Psoas muscle (tissue), 8 donors: ENCODE results near the gene KCTD5. TPM values are rescaled to one million over a fixed set of nuclear protein-coding genes. Genes with fewer than 3 reads are reported as not detected.
"Not testable (repeated sequence)": the region's sequence is repeated elsewhere in the genome, so short reads cannot be mapped to it uniquely, and the experiment has no call there.

Experiments
- ATAC-seq, 4 donors: fragments of 200-7000 bp; cut with Tn5 transposase; one replicate each; pipeline ENCODE4 v1.9.1; 2020; ENCODE audit warnings: moderate library complexity in 3 of 4, mild to moderate bottlenecking in 2 of 4
- DNase-seq, 2 donors: peaks; one replicate each; pipeline ENCODE4 v3.0.0-alpha.2; 2020
- H3K27ac ChIP-seq: fragments of 200-600 bp; one replicate; pipeline ENCODE4 v1.8.0; 2022
- H3K27me3 ChIP-seq, 3 donors: fragments of 200-600 bp in 1 of 3; one replicate each; pipeline versions ENCODE4 v1.6.1 to v1.8.0; 2013 to 2022; ENCODE audit warnings: low read length in 2 of 3, mild to moderate bottlenecking in 2 of 3, moderate library complexity in 1 of 3; ENCODE audit not compliant: insufficient read depth in 3 of 3
- H3K36me3 ChIP-seq, 2 donors: fragments of 200-600 bp in 1 of 2; one replicate each; pipeline versions ENCODE4 v1.6.1 to v1.8.0; 2013 to 2022; ENCODE audit warnings: low read depth in 1 of 2, mild to moderate bottlenecking in 1 of 2, moderate library complexity in 1 of 2; ENCODE audit not compliant: insufficient read depth in 1 of 2
- H3K4me1 ChIP-seq: fragments of 200-600 bp; one replicate; pipeline ENCODE4 v1.8.0; 2022
- H3K4me3 ChIP-seq: fragments of 200-600 bp; one replicate; pipeline ENCODE4 v1.8.0; 2022; ENCODE audit warnings: mild to moderate bottlenecking
- H3K9me3 ChIP-seq: fragments of 200-600 bp; one replicate; pipeline ENCODE4 v1.8.0; 2022
- CTCF ChIP-seq: fragments of 200-600 bp; IDR thresholded peaks from one replicate; pipeline ENCODE4 v1.8.0; 2022; ENCODE audit warnings: antibody characterized with exemption
- WGBS, 3 donors: extraction: QIAGEN DNeasy Blood & Tissue Kit; methylation state at CpG; one replicate each; pipeline versions ENCODE4 v1.1.6 to v1.1.7; 2013; 5-methylcytosine and 5-hydroxymethylcytosine counted together
- intact Hi-C, 2 donors: fragments of 100-400 bp; cut with DNase I; formaldehyde crosslinking; loops; one replicate each; pipeline versions ENCODE4 v1.11.0 to v1.14.2; 2022
- polyA plus RNA-seq, 3 donors: library from polyadenylated mRNA; stranded (reverse); fragments of 200-250 nt; gene quantifications; one replicate each; pipeline ENCODE4 v1.2.3, GENCODE V29; 2013
- total RNA-seq, 4 donors: library from RNA; stranded (reverse); fragmentation: NEBNext Ultra II Directional in 2 of 4; extraction: Animal tissue kit (Norgen Biotek cat#: 25700) in 2 of 4; gene quantifications; one replicate each; pipeline versions ENCODE4 v1.2.1 to v1.2.4, GENCODE V29; 2021 to 2023
- donor health status: healthy with polysubstance abuse.
- donor health status: DM: no; HTN: no; CAD: no; lungs with moderate emphysema.
- donor health status: Bipolar disorder and iron deficiency.
- donor health status: healthy.
- donor health status: DM: yes; HTN: yes; CAD: no.
- donor health status: DM: no; HTN: no; CAD: no.
- donor health status: DM: no; HTN: no; CAD: no.
- donor health status: DM: yes; HTN: yes; CAD: no.

KCTD5 gene
- total and polyA plus RNA-seq, 7 donors: 9.1 to 65.8 (median 17.2) TPM

- TF ChIP-seq CTCF: no peak
- WGBS, 3 donors: 71 to 85% (median 77%) methylated on average over 16 of the region's 16 CpGs
- ATAC-seq: no peak
- Histone ChIP-seq H3K27ac (no peak overlapping the region), H3K9me3 (no peaks in the 10 kb centered on the region), H3K4me3 (no peak overlapping the region), H3K27me3 (no peaks in the 10 kb centered on the region), H3K4me1 (peaks cover 22% of the 10 kb centered on the region), H3K36me3 (peaks cover 0 to 5% of the 10 kb centered on the region in 2 donors)
- intact Hi-C loops: loop anchor here in 1 of 2 donors (10.0 kb wide), 1 partner anchor 189 kb away; no protein-coding TSS in a partner anchor
- DNase-seq: no peak
Observed at GRCh38 chr16:2675714-2676113, 6.6 kb upstream of the KCTD5 start.

- peaks cover 14% of the 10 kb centered on the region for H3K4me1 ChIP-seq
- H3K27me3 ChIP-seq, H3K4me3 ChIP-seq, H3K36me3 ChIP-seq, DNase-seq, ATAC-seq, H3K9me3 ChIP-seq: not testable (repeated sequence)
- intact Hi-C loops: loop anchor here in 1 of 2 donors (10.0 kb wide), 1 partner anchor 188 kb away; no protein-coding TSS in a partner anchor
- peak overlapping the region; percentile 83 for H3K27ac ChIP-seq
- WGBS, 3 donors: 92 to 97% (median 95%) methylated on average over 3 of the region's 3 CpGs
Observed at GRCh38 chr16:2676937-2677336, 5.4 kb upstream of the KCTD5 start.

GRCh38 chr16:2678206-2678965, 3.9 kb upstream of the KCTD5 start:
- H3K27ac ChIP-seq: peak overlapping the region; percentile 83
- not testable (repeated sequence) for DNase-seq
- peak; percentile 15 to 48 (median 32) for ATAC-seq

GRCh38 chr16:2679902-2680301, 2.4 kb upstream of the KCTD5 start:
- not testable (repeated sequence) for ATAC-seq, H3K4me1 ChIP-seq, H3K4me3 ChIP-seq, H3K36me3 ChIP-seq, H3K9me3 ChIP-seq, H3K27me3 ChIP-seq, DNase-seq
- intact Hi-C loops: loop anchor here in 1 of 2 donors (10.0 kb wide), 1 partner anchor 185 kb away; no protein-coding TSS in a partner anchor
- 38 to 50% (median 50%) methylated on average over 4 of the region's 4 CpGs for WGBS, 3 donors
- H3K27ac ChIP-seq: peak overlapping the region; percentile 92

More at GRCh38 chr16:2678206-2678965, 3.9 kb upstream of the KCTD5 start:
- not testable (repeated sequence) for H3K36me3 ChIP-seq, H3K9me3 ChIP-seq, H3K27me3 ChIP-seq, H3K4me3 ChIP-seq
- WGBS, 3 donors: 61 to 62% (median 61%) methylated on average over 14 to 17 of the region's 23 CpGs
- intact Hi-C loops: loop anchor here in 1 of 2 donors (10.0 kb wide), 1 partner anchor 186 kb away; no protein-coding TSS in a partner anchor
- H3K4me1 ChIP-seq: peaks cover 11% of the 10 kb centered on the region

GRCh38 chr16:2680360-2680759, 2.0 kb upstream of the KCTD5 start:
- H3K27me3 ChIP-seq, ATAC-seq, H3K4me1 ChIP-seq, H3K36me3 ChIP-seq, DNase-seq, H3K9me3 ChIP-seq, intact Hi-C loops, H3K4me3 ChIP-seq: not testable (repeated sequence)
- 48 to 53% (median 53%) methylated on average over 8 of the region's 8 CpGs for WGBS, 3 donors
- H3K27ac ChIP-seq: peak overlapping the region; percentile 92

- H3K4me1 ChIP-seq, H3K9me3 ChIP-seq, H3K27me3 ChIP-seq, DNase-seq, intact Hi-C loops, ATAC-seq, H3K36me3 ChIP-seq: not testable (repeated sequence)
- H3K4me3 ChIP-seq: peak overlapping the region; percentile 90
- WGBS, 3 donors: 8 to 9% (median 8%) methylated on average over 13 of the region's 13 CpGs
- peak overlapping the region; percentile 92 for H3K27ac ChIP-seq
Observed at GRCh38 chr16:2683041-2683440, 718 bp downstream of the KCTD5 start.

- H3K27ac ChIP-seq, H3K4me3 ChIP-seq, H3K27me3 ChIP-seq, intact Hi-C loops, H3K36me3 ChIP-seq, DNase-seq, H3K9me3 ChIP-seq, ATAC-seq: not testable (repeated sequence)
- peaks cover 17% of the 10 kb centered on the region for H3K4me1 ChIP-seq
- WGBS, 3 donors: no CpG with 5 or more reads among the region's 9 CpGs
Observed at GRCh38 chr16:2686075-2686474, 3.8 kb downstream of the KCTD5 start.
